HG02763 (cell line): ENCODE data around the gene OR1J2.

Experiments used
- ATAC-seq: cut with Tn5 transposase; IDR thresholded peaks from one replicate; pipeline ENCODE4 v1.9.1; 2021; ENCODE audit warnings: mild to moderate bottlenecking, moderate library complexity; ENCODE audit not compliant: unreplicated experiment

Gene OR1J2

GRCh38 chr9:122546196-122546595, 35.6 kb downstream of the OR1J2 start:
- ATAC-seq: no peak

GRCh38 chr9:122551371-122551770, 40.8 kb downstream of the OR1J2 start:
- ATAC-seq: no peak

GRCh38 chr9:122552812-122553211, 42.2 kb downstream of the OR1J2 start, which contains the start of gene OR1N2:
Gene OR1N2 (plus strand): TSS chr9:122553112. CDS start chr9:122553212, 100 bp downstream.
- no peak for ATAC-seq
